Endometrial microvascular endothelial cells (primary cell): ENCODE data around the gene AFF1. TPM values are rescaled to one million over a fixed set of nuclear protein-coding genes. Genes with fewer than 3 reads are reported as not detected.

Experiments used
- in situ Hi-C: cut with HindIII; loops from 2 replicates; pipeline ENCODE4 v1.10.0; 2017; ENCODE audit warnings: low sequenced_read_pairs, low pct_unique_long_range_greater_than_20kb; ENCODE audit errors: inconsistent ontology term
- total RNA-seq: library from RNA; depleted of rRNA; stranded (reverse); fragments of >200 nt; gene quantifications from one replicate; pipeline ENCODE4 v1.2.3, GENCODE V29; 2015; ENCODE audit errors: inconsistent ontology term

AFF1 gene
- total RNA-seq, 1 donor from 2014 or later = 40.8 TPM

DNA sequence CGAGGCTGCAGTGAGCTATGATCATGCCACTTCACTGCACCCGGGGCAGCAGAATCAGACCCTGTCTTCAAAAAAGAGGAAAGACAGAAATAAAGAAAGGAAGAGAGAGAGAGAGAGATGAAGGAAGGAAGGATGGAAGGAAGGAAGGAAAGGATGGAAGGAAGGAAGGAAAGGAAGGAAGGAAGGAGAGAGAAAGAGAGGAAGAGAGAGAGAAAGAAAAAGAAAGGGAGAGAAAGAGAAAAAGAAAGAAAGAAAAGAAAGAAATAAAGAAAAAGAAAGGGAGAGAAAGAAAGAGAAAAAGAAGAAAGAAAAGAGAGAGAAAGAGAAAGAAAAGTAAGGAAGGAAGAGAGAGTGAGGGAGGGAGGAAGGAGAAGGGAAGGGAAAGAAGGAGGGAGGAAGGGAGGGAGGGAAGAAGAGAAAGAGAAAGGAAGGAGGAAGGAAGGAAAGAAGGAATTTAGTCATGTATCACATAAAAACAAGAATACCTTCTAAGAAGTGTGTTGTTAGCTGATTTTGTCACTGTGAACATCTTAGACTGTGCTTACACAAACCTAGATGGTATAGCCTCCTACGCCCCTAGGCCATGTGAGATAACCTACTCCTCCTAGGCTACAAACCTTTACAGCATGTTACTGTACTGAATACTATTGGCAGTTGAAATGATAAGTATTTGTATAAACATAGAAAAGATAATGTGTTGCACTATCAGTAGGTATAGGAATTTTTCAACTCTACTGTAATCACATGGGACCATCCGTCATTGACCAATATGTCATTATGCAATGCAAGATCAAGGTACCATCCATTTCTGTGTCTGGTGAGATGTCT is 17.4 kb upstream of the AFF1 start:
- in situ Hi-C loops = loop anchor here (25.0 kb wide), 1 partner anchor 195 kb away; no protein-coding TSS in a partner anchor

DNA sequence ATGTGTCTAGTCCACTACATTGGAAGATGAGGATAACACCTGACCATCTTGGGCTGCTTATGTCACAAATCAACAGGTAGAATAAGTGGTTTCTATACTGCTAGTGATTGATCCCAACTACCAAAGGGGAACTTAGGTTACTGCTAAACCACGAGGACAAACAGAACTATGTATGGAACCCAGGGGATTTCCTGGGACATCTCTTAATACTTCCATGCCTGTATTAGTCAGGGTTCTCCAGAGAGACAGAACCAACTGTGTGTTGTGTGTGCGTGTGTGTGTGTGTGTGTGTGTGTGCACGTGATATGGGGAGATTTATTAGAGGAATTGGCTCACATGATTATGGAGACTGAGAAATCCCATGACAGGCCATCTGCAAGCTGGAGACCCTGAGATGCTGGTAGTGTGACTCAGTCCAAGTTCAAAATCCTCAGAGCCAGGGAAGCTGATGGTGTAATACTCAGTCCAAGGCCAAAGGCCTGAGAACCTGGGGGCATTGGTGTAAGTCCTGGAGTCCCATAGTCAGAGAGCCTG is 16.2 kb upstream of the AFF1 start:
- in situ Hi-C loops = loop anchor here (25.0 kb wide), 1 partner anchor 194 kb away; no protein-coding TSS in a partner anchor

DNA sequence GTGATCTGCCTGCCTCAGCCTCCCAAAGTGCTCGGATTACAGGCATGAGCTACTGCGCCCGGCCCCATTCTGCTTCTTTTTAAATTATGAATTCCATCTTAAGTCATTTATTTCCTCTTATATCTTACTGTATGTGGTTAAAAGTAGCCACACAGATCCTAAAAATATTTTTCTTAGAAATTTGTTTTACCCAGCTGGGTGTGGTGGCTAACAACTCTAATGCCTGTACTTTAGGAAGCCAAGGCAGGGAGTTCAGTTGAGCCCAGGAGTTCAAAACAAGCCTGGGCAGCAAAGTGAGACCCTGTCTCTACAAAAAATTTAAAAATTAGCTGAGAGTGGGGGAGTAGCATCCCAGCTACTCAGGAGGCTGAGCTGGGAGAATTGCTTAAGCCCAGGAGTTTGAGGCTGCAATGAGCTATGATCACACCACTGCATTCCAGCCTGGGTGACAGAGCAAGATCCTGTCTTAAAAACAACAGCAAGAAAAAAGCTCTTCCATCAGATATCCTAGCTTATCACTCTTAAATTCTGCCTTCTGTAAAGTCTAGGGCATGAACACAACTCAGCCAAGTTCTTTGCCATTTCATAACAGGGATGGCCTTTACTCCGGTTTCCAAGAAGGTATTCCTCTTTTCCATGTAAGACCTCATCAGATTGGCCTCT is 15.1 kb upstream of the AFF1 start:
- in situ Hi-C loops = loop anchor here (25.0 kb wide), 1 partner anchor 193 kb away; no protein-coding TSS in a partner anchor

DNA sequence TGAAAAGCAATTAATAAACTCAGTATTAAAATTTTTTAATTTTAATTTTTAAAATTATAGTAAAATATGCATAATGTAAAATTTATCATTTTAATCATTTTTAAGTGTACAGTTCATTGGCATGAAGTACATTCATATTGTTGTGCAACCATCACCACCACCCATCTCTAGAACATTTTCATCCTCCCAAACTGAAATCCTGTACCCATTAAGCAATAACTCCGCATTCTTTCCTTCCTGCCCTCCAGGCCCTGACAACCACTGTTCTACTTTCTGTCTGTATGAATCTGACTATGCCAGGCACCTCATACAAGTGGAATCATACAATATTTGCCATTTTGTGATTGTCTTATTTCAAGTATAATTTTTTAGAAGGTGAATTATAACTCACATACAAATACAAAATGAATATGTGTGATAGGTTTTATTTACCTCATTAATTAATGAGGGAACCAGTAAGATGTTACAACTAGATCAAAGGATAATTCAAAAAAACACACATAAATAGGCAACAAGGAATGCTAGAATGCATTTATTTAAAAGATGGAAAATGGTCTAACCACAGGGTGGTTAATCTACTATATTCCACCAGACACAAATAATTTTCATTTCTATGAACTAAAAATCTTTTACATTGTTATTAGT is 13.1 kb upstream of the AFF1 start:
- in situ Hi-C loops = loop anchor here (25.0 kb wide), 1 partner anchor 191 kb away; no protein-coding TSS in a partner anchor

DNA sequence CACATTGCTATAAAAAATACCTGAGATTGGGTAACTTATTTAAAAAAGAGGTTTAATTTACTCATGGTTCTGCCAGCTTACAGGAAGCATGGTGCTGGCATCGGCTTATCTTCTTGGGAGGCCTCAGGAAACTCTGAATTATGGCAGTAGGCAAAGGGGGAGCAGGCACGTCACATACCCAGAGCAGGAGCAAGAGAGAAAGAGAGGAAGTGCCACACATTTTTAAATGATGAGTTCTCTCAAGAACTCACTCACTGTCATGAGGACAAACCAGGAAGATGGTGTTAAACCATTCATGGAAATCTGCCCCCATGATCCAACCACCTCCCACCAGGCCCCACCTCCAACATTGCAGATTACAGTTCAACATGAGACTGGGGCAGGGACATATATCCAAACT is 10.0 kb upstream of the AFF1 start:
- in situ Hi-C loops = loop anchor here (25.0 kb wide), 1 partner anchor 187 kb away; no protein-coding TSS in a partner anchor

DNA sequence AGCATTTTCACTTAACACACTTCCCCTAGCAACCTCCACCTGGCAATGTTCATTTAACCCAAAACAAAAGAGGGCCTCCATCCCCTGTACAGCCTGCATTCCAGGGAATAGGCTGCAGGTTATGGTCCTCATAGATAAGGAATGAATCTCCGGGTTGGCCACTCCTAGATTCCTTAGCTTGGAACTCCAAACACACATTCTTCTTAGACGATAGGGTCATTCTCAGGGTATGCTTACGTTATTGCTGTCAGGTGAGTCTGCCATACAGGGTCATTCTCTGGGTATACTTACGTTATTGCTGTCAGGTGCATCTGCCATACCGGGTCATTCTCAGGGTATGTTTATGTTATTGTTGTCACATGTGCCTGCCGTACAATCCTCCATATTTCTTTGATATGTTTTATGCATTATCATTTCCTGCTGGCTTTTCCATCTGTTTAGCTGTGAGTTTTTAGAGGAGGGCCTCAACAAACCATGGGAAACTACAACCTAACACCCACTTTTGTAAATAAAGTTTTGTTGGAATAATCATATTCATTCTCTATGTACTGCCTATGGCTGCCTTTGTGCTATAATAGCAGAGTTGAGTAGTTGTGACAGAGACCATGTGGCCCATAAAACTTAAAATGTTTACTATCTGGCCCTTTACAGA is 8.2 kb upstream of the AFF1 start:
- in situ Hi-C loops = no loop called here

DNA sequence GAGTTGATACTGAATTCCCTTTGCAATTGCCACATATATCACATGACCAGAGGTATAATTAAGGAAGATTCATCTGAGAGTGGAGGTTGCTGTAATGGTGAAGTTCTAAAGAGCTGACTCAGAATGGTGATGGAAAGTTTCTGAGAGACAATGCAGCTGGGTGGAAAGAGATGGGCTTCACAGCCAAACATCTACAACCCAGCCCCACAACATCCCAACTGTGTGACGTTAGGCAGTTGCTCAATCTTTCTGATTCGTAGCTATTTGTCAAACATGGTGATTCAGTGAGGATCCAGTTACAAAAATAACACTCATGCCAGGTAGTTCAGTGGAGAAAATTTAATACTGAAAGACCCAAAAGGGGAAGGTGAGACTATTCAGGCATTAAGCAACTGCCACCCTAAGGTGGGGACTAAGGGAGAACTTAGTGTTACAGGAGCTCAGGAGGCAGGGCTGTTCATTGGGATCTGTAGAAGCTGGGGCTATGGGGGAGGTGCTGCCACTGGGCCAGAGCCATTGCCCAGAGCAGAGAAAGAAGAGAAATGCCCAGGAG is 6.9 kb upstream of the AFF1 start:
- in situ Hi-C loops = no loop called here

DNA sequence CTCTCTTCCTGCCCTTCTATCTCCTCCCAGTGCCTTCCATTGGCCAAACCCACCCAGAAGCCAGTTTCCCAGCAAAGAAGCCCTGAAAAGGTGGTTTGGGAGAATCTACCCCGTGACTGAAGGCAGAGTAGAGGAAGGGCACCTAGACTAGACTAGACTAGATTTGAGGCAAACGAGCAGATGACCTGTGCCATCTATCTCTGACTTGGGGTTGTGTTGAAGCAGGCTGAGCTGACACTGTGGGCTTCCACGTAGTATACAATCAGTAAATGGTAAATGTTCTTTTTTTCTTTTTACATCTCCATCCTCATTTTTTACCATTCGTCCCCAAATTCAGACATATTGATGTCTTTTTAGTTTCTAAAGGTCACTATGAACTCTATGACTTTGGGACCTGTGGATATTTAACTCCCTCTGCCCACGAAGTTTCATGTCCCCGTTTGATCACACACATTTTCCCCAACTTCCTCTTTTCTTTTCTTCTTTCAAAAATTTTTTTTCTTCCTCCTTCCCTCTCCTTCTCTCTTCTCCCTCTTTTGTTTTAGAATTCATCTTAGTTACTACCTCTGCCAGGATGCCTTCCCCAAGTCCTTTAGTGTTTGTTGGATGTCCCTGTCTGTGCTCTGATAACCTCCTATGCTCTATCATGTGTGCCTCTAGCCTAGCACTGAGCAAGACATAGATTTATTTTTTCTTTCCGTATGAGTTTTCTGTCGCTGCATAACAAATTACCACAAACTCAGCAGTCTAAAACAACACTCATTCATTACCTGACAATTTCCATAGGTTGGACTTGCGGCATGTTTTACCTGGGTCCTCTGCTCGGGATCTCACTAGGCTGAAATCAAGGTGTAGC is 6.2 kb upstream of the AFF1 start:
- in situ Hi-C loops = no loop called here

DNA sequence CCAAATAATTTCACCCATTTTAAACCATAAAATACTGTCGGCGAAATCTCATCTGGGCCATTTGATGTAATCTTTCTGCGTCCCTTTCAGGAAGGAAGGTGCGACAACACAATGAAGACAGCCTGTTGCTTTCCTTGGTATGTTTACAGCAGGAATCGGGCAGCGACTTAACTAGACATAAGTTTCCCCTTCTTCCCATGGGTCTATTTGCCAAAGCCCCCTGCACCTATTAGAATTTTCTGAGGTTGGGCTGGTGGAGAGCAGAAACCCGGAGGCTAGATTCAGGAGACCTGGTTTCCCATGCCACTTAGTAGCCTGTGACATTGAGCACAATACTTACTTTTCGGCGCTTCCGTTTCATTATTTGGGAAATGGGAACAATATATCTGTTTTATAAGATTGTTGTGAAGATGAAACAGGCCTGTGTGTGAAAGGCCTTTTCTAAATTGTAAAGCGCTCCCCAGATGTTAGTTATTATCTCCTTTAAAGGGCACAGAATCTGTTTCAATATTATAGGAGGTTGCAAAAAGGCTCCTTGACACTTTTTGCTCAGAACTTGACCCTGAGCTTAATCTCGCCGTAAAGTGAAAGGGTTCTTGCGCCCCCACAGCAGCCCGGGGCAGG is 552 bp upstream of the AFF1 start:
- in situ Hi-C loops = no loop called here

DNA sequence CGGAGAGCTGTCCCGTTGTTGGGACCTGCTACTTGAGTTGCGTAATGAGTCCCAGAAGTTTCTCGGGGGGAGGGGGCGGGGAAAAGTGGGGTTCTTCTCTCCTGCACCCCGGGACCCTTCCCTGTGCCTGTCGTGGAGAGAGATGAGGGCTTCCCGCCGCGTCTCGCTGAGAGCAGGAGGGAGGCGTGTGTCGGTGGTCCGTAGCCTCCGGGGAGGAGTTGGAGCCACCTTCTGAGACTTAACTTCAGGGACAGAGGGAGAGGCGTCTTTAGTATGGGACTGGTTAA is 698 bp downstream of the AFF1 start:
- in situ Hi-C loops = no loop called here

DNA sequence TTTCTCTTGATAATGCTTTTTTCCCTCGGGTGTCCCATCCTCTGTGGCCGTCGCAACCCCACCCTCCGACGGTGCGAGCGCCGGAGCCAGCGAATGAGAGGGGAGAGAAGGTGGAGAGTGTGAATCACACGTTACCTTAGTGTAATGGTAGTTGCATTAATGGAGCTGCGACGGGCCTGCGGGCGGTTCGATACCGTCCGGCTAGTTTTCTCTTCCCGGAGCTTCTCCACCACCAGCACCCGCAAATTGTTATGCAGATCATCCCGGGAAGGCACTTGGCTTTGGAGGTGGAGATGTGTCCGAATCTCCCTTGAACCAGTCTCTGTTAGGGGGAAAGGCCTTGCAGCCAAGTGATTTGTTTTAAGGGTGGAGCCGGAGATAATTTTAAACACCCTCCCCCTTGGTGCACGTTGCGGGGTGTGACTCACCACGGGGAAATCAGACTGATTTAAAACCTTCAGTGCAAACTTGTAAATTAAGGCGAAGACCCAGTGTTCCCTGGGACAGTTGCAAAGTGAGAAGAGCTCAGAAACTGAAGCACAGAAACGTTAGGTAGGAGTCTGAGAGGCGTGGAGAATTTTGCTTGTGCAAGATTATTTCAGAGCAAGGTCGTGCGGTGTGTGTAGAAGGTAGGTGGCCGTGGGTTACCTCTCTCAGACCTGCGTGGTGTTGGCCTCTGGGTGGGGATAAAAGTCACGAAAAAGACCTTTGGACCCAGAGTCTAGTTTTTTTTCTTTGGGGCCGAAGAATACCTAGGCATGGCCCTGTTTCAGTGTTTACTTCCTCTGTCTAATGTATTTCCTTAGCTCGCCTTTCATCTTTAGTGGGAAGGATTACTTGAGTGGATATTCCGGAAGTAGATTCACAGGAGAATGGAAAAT is 1.3 kb downstream of the AFF1 start:
- in situ Hi-C loops = no loop called here

DNA sequence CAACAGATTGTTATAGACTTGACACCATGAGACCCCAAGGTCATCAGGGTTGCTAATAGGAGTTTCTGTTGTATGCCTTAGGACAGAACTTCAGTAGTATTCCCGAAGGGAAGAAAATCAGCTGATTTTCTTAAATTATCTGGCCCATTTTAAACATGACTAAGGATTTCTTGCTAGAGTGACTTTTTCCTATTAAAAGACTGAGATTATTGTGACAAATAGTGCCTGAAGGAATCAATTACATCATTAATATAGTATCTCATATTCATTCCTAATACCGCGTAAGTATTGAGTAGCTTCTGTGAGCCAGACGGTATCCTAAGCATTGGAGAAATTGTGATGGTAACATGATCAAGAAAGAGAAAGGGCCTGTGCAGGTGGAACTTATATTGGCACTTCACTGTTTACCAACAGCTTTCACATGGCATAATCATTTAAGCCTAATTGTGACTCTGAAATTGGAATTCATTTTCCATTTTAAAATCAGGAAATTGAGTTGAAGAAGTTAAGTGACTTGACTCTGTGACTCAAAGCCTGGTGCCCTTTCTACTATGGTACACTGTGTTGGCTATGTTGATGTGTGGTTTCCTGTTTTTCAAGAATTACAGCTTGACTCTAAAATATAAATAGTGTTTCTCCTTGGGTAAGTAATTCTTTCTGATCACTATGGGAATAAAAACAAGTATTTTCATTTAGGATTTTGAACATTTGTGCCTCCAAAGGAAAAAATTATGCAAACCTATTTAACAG is 4.1 kb downstream of the AFF1 start:
- in situ Hi-C loops = no loop called here

DNA sequence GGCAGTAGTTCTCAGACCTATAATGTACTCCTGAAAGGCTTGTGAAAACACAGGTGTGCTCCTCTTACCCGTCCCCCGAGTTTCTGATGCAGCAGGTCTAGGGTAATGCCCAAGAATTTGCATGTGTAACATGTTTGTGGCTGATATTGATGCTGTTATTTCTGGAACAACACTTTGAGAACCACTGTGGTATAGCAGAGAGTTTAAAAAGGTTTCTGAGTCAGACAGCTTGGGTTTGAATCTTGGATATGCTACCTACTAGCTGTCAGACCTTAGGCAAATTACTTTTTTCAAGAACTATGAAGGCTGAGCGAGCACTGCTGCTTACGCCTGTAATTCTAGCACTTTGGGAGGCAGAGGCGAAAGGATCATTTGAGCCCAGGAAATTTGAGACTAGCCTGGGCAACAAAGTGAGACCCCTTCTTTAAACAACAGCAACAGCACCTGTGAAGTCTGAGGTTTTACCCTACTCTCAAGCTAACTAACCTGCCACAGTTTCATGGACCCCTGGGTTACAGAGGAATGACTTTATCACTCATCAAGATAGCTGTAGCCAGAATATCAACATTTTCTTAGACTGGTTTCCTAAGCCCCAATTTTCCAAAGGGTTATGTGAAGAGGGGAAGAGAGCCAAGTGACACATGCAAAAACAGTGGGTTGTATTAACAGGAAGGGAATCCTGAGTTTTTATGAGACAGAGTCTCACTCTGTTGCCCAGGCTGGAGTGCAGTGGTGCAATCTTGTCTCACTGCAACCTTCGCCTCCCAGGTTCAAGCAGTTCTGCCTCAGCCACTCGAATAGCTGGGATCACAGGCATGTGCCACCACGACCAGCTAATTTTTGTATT is 5.1 kb downstream of the AFF1 start:
- in situ Hi-C loops = no loop called here

DNA sequence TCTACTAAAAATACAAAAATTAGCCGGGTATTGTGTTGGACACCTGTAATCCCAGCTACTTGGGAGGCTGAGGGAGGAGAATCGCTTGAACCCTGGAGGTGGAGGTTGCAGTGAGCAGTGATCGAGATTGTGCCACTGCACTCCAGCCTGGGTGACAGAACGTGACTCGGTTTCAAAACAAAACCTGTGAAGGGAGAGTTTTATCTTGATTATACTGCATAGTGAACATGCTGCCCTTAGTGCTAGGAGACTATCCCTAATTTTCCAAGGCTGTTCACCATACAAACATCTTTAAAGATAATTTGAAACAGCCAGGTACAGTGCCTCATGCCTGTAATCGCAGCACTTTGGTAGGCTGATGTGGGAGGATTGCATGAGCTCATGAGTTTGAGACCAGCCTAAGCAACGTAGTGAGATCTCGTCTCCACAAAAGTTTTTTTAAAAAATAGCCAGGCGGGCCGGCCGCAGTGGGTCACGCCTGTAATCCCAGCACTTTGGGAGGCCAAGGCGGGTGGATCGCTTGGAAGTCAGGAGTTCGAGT is 6.2 kb downstream of the AFF1 start:
- in situ Hi-C loops = no loop called here

DNA sequence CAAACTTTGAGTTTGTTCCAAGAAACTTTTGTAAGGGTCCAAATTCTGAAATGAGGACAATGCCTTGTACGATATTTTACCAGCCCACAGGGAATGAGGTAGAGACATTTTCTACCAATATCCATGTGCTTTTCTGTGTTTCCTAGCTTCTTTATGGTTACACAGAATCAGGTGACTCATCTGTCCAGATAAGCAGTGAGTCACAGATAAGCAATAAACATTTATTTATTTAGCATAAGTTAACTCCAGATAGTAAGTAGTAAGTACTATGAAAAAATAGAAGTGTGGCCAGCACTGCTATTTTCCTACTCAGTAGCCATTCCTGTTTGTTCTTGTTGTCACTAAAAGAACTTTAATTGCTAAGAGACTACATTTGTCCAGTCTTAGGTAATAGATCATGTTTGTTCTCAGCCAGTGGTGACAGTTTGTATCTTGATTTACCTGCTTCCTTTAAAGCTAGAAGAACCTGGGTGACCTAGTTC is 7.4 kb downstream of the AFF1 start:
- in situ Hi-C loops = no loop called here
